Hematopoietic multipotent progenitor cell treated with erythropoietin and hydrocortisone succinate and interleukin-3 and kit ligand, for 6 days (in vitro differentiated cells): ENCODE data around the gene IL33.
A peak's percentile ranks its signal among the peaks of the same experiment; 100 is the strongest.

Experiments used
- DNase-seq: peaks from one replicate; pipeline ENCODE4 v3.0.0-alpha.2; 2015

The IL33 gene

DNA sequence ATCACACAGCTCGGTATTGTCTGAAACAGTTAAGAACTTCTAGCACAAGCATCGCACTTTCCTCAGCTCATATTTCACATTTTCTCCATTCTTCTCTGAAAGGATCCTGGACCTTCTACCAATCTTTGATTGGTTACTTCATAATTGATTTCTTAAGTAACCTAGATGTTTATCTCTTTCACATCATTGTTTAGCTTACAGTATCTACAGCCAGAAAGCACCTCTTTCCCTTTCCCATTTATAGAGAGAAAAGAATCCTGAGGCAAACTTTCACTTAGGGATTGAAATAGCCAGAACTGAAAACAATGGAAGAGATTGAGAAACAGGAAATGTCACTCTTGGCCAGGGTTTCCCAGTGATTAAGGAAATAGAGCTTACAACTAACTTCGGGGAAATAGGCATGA is 2.5 kb downstream of the IL33 start:
- no peak for DNase-seq

- DNase-seq = no peak
Observed at GRCh38 chr9:6219040-6219439, 3.4 kb downstream of the IL33 start.

DNA sequence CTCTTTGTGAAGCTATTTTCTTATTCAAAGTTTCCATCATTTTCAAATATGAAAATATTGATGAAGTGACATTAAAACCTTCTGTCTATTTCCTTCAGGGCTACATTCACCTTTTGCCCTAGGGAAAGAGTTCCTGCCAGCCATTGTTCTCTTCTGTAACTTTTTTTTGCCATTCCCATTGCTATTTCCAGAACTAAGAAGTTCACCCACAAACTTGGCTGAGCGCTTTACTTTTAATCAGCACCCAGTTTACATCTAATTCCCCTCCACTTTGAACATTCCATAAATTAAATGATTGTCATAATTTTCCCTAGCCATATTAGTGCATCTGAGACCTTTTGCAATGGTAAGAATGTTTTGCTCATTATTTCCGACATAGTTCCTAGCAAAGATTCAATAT is 4.4 kb downstream of the IL33 start:
- DNase-seq = no peak

GRCh38 chr9:6224393-6225154 is 9.0 kb downstream of the IL33 start:
- DNase-seq = no peak

GRCh38 chr9:6226696-6227095 is 11.1 kb downstream of the IL33 start:
- DNase-seq = peak; percentile 29

GRCh38 chr9:6229186-6229585 is 13.6 kb downstream of the IL33 start:
- DNase-seq = no peak

GRCh38 chr9:6229619-6230018 is 14.0 kb downstream of the IL33 start:
- DNase-seq = no peak

DNA sequence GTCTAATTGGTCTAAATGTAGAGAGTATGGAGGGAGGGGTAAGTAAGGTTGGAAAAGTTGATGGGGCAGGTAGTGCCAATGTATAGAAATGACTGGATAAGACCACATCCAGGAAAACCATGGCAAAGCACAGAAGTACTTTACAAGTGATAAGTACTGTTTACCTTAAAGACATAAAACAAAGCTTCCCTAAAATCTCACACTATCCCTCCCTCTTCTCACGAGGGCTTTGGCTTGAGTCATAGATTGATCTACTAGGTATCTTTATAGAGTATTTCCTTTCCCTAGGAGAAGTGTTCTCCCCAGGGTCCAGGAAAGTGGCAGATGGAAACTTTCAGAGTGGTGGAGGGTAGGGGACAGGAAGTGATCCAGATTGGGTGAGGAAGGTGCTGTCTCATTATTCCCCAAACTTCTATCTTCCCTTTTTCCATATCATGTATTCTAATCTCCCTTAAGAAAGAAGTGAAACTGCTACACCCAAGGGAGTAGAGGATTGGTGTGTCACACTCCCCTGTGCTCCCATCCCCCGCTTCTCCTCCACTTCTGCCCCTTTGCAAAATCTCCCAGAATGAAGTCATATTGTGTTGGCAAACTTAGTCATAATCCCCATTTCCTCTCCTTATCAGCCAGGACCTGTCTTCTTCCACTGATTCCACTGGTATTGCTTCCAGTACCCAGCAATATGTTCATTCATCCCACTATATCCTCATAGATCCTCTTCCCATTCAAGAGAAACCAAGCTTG is 14.6 kb downstream of the IL33 start:
- DNase-seq = no peak

DNA sequence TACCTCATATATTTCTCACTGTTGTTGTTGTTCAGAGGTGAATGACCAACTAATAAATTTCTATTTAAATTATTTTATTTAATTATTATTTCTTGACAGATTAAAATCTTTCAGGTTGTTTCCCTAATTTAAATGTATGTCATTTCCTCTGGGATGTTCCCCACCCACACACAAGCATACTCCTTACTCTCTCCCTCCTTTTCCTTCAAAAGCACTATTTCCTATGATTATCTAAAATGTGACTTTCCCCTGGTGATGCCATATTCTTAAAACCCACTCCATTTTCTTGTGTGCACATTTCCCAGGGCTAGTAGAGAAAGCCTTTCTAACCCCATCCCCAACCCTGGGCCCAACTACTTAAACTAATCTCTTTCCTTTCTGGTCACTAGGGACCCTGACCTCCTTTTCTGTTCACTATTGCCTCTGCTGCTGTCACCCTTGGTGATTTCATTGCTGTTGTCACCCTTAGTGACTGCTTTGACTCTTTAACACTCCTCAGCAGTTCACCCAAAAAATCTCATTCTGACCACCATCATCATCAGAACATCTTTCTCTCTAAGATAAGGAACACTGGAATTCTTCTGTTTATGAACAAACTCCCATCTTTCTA is 16.8 kb downstream of the IL33 start:
- no peak for DNase-seq

DNA sequence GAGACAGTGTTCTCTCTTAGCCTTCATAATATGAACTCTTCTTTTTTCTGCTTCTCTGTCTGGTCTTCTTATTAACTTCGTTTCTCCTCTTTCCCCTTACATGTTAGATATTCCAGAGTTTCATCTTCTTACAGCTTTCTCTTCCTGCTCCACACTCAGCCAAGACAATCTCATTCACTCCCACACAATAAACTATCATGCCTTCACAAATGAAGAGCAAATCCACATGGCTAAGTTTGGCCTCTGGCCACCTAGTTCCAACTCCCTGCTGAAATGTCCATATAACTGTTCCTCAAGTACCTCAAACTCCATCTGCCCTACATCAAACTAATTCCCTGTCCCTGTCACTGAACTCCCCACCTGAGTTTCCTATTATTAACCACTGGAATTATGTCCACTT is 18.4 kb downstream of the IL33 start:
- no peak for DNase-seq

DNA sequence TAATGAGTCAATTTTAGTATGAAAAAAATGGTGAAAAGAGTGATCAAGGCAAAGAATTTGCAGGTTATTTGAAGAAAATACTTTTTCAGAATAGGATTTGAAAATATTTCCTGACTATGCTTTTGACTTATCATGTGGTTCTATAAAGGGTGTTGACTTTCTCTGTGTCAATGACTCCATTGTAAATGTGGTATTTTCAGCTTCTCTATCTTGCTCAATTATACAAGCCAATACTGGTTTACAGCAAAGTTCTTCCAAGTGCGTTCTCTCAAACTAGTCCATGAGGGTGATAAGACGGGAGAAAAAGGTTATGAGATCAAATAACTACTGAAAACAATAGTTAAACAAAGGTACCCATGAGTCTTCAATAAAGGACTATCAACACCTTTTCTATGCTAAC is 21.7 kb downstream of the IL33 start:
- DNase-seq = no peak

DNA sequence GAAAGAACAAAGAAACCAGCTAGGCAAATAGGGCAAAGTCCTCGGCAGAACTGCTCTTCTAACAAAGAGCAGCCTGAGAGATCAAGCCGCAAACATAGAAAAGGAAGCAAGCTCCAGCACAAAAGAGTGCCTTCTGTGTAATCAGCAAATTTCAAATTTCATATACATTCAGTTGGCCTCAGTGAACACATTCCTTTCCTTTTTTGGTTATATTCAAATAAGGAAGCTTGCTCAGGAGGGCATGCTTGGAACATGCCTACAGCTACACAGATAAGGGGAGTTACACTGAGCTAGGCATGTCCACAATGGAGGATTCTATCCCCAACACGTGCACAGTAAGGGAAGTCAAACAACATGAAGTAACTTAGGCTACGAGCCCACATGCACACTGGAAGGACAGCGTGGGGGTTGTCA is 23.4 kb downstream of the IL33 start:
- DNase-seq = no peak

GRCh38 chr9:6239694-6240093 is 24.1 kb downstream of the IL33 start:
- no peak for DNase-seq

- no peak for DNase-seq
Observed at GRCh38 chr9:6243746-6244145, 28.1 kb downstream of the IL33 start.

- no peak for DNase-seq
Observed at GRCh38 chr9:6247266-6247665, 31.7 kb downstream of the IL33 start.

DNA sequence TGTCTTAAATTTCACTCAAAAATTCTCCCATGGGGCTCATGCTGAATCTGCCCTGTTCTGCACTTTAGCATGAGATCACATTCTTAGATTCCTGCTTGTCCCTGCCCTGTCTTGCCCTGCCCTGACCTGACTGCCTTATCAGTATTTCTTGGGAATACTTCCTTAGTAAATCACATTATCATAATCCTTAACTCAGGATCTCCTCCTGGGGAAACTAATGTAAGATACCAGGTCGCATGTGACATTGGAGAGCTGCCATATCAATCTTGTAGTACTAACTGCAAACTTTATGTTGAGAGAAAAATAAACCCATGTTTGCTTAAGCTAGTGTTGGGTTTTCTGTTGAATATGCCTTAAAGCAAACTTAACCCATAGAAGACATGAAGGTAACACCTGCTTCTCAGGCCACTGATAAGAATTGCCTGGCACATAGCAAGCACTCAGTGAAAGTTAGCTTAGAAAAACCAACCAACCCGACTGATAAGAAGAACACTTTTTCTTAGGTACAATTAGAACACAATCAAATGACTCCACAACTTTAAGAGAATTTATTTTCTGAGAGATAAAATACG is 53.3 kb downstream of the IL33 start:
- DNase-seq = no peak

GRCh38 chr9:6270896-6271295 is 55.3 kb downstream of the IL33 start:
- DNase-seq = no peak

DNA sequence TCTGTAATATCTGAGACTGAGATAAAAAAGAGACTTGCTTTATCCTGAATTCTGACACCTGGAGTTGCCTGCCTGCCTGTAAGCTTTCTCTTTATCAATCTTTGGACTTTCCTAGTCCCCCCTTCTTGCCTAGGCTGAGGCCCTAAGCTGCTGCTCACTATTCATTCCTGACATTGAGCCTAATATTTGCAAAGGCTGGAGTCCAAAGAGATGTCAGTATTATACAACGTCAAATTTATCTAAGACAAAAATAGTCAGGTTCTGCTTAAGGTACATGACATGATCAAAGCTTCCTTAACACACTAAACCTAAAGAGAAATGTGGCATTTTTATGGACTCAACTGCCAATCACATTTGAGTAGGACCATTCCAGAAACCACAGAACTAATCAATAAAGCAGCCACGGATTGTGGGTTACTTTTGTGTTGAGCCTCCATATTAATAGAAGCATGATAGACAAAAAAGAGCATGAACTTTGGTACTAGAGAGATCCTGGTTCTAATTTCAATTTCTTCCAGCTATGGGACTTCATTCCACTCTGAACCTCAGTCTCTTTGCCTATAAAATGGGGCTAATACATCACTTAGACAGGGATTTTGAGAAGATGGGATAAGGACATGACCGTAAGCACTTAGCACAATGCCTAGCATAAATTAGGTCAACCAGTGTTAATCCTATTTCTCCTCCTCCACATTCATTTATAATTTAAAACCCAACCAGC is 56.1 kb downstream of the IL33 start:
- DNase-seq = no peak

DNA sequence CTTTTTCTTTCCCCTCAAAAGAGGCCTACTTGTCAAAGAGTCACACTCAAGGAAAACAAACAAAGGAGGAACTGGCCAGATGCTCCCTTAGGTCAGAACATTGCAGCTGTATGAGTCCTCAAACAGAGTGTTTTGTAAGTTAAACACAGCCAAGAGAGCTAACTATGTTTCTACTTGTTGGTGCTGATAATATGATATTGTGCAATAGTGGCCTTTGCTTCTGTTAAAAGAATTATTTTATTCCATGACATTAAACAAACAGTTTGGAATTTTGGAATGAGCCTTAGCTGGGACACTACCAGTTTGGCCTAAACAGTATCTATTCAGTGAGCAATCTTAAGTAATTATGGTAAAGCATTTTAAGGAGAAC is 56.6 kb downstream of the IL33 start:
- DNase-seq = no peak

GRCh38 chr9:6277417-6277816 is 61.8 kb downstream of the IL33 start:
- DNase-seq = no peak

- DNase-seq = no peak
Observed at GRCh38 chr9:6301858-6302257, 86.3 kb downstream of the IL33 start.

DNA sequence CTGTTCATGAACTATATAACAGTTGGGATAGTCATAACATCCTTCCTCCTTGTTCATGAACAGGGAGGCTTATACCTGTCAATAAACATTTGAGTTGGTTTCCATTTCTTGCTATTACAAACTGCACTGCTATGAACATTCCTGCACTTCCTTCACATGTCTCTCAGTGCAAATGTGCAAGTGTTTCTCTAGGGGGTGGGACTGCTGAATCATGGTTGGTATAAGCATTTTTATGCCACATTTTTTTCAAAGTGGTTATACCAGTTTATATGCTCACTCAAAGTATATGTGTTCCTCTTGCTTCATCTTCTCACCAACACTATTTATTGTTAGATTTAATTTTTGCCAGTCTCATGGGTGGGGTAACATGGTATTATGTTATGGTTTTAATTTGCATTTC is 86.8 kb downstream of the IL33 start:
- DNase-seq = no peak

- no peak for DNase-seq
Observed at GRCh38 chr9:6304232-6304631, 88.6 kb downstream of the IL33 start.
